GM12892 (cell line): ENCODE results near the gene CBLL1.

Experiments
- POLR2A ChIP-seq: IDR thresholded peaks from 2 replicates; pipeline ENCODE4 v1.6.1; 2011; ENCODE audit warnings: low read depth, low read length, control low read depth
- POLR2AphosphoS5 ChIP-seq: IDR thresholded peaks from 2 replicates; pipeline ENCODE4 v1.6.1; 2011; ENCODE audit warnings: low read depth, low read length, control low read depth
- TAF1 ChIP-seq: IDR thresholded peaks from 2 replicates; pipeline ENCODE4 v1.6.1; 2011; ENCODE audit warnings: low read depth, mild to moderate bottlenecking, control low read depth, low read length, borderline replicate concordance

GRCh38 chr7:107803009-107803610 is 59.2 kb downstream of the CBLL1 start, which contains the start of gene SLC26A3:
- TF ChIP-seq POLR2A (no peak), POLR2AphosphoS5 (no peak), TAF1 (no peak)
